Measurements from ENCODE around the gene GATA2.

The GATA2 gene

DNA sequence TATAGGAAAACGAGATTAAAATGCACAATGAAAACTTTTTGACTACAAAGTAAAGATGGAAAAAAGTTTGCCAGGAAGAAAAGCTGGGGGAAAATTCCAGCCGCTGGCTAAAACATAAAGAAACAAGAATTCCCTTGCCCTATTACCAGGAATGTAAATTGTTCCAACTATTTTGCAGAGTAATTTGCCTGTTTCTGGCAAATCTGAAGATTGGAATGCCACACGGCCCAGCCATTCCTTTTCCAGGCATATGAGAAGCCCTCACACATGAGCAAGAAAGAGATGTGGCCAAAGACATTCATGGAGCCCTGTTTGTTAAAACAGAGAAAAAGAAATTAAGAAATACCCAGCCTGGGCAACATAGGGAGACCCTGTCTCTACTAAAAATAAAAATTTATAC, 8.4 kb upstream of the GATA2 start:
- DNase-seq: no peak

DNA sequence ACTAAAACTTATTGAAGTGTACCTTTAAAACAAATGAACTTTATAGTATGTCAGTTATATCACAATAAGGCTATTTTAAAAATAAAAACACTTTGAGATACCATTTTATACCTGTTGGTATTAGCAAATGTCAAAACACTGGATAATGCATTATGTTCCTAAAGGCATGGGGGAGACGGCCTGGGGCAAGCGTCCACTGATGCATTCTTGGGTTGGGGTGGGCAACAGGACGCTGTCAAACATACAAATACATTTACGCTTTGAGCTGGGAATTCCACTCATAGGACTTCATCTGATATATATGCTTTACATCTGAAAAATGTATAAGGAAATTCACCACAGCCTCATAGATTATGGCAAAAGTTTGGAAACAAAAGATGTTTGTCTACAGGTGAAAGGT, 7.6 kb upstream of the GATA2 start:
- no peak for DNase-seq

DNA sequence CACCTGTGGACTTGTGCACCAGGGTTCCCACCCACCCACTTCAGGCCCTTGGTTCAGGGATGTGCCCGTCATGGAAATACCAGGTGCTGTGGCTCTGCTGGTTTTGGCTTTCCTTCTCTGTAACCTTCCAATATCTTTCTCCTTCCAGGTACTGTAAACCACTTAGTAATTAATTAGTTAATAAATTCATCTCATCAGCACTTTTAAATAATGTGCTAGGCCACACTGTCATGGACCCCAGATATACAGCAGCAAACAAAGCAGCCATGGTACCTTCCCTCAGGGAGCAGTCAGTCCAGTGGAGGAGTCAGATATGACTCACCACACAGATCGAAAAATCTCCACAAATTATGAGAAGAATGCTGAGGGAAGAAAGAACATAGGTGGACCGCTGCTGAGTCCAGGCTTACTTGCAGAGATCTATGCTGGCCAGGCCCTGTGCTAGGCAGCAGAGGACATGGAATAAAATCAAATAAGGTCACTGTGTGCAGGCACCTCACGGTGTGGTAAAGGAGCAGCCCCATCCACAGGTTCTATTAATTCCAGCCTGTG, 6.8 kb upstream of the GATA2 start:
- DNase-seq: no peak

DNA sequence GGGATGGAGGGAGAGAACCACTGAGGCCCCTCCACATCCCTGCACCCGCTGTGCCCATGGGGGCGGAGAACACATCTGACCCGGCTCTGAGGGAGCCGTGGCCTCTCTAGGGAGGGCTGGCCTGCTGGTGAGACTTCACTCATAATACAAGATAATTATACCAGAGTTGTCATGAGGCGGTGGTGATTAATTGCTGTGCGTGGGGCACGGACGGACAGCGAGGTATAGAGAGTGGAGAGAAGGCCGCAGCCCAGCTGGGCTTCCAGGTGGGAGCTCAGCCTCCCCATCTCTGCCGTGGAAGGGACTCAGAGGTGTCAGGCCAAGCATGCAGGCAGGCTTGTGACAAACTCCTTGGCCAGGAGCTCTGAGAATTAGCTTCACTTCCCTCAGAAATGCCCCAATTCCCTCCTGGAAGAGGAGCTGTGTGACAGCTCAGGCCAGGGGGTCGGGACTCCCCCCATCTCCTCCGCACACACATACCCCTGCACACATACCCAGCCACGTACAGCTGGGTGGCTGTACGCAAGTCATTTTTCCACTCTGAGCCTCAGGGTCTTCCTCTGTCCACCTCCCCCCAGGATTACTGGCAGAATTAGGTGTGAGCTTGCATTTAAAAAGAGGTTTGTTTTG, 6.0 kb upstream of the GATA2 start:
- no peak for DNase-seq

DNA sequence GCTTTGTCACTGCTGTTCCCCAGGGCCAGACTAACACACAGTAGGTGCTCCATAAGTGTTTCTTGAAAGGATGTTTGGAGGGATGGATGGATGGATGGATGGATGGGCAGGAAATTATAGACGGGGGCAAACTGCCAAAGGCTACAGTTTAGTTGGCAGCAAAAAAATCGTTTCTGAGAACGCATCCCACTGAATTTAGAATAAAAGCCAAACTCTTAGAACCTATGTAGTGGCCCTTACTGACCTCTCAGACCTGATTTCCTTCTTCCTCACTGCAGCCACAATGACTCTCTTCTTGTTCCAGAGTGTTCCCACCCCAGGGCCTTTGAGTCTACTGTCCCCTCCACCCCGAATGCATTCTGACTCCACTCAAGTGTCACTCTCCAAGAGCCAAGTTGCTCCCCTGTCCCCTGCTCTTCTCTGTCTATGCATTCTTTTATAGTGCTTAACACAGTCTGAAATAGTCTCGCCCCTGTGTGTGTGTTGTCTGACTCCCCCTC, 5.2 kb upstream of the GATA2 start:
- no peak for DNase-seq

DNA sequence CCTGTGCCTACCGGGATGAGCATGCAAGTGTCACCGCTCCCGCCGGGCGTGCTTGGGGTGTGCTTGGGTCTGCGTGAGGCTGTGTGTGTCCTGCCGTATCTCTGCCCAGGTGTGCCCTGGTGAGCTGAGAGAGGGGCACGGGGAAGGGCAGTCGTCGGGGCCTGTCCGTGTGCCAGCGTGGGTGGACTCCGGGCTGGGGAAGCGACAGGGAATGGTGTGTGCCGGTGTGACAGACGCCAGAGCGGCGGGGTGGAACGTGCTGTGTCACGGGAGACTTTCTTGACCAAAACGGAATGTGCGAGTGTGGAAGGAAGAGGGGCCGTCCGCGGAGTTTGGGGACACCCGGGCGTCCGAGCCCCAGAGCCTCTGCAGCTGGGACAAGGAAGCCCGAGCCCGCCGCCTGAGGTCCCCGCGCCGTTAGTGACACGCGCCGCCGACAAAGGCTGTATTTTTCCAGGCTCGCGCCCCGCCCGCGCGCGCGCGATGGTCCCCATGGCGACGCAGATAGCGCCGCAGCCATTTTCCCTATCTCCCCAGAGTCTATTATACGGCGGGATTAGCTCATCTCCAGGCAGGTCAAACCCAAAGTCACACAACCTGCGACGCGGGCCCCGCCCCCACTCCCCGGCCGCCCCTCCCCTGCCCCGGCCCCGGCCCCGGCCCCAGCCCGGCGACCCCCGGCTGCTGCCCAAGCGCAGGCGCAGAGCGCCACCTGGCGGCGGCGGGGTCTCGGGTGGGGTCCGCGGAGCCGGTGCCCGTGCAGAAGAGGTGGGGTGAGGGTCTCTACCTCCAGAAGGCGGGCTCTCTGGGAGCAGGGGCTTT, 4.5 kb upstream of the GATA2 start:
- DNase-seq: peak; percentile 67

DNA sequence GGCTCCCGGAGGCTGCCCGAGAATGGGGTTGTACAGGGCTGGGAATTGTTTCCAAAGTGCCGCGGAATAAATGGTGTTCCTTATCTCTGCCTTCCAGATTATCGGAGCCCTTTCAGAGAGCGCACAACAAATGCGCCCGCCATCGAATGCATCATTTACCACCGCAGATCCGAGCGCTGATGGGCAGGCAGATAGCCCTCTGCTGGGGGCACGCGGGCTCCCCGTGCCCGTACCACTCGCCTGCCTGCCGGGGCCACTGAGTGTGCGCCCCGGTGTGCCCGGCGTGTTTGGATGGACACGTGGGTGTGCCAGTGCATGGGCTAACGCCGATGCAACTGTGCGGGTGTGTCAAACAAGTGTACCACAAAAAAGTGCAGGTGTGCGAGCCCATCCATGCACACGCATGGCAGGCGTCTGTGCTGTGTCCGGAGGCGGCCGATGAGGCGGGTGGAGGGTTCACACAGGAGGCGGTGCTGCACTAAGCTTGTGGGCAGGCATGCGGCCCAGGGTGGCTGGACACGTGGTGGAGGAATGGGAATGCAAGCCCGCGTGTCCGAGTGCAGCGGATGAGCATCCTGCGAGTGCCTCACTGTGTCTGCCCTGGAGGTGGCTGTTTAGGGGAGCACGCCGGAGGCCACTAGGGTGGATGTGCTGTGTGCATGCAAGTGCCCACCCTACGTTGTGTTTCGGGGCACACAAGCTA, 3.8 kb upstream of the GATA2 start:
- no peak for DNase-seq

DNA sequence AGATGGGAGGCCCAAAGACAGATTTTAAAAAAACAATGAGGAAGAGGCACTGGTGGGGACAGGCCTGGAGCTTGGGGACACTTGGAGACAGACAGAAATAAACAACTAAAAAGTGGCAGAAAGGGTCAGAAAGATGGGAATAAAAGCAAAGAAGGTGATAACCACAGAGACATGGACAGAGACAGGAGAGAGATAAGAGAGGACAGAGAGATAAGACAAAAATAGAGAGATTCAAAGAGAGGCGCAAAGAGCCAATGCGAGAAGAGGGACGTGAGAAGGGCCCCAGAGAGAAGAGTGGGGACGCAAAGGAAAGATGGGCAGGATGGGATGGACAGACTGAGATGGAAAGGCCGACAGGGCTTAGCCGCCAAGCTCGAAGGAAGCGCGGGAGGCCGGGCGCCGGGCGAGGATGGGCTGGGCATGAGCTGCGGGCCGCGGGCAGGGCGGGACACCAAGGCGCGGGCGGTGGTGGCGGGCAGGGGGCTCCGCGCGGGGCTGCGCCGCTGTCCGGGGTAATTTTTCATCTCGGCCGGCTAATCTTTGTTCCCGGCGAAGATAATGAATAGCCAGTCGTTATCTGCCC, 3.1 kb upstream of the GATA2 start:
- DNase-seq: no peak

DNA sequence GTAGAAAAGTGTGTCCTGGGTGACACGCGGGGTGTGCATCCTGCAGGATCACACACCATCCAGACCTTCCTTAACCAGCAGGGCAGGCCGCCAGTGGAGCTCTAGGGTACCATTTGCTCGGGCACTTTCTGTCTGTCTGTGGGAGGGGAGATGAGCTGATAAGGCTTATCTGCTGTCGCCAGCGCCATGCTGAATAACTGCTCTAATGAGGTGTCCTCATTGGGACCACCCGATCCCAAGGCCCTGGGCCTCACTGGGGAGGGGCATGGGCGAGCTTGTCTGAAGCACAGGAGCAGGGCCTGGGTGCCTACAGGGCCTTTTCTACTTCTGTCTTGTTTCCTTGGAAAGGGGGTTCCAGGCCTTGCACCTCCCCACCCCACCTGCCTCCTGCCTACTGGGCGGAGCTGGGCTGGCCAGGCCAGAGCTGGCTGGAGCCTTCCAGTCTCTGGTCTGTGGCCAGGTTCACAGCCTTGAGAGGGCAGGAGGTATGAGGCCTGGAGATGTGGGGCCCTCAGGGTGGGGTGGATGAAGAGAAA, 2.5 kb upstream of the GATA2 start:
- DNase-seq: no peak

DNA sequence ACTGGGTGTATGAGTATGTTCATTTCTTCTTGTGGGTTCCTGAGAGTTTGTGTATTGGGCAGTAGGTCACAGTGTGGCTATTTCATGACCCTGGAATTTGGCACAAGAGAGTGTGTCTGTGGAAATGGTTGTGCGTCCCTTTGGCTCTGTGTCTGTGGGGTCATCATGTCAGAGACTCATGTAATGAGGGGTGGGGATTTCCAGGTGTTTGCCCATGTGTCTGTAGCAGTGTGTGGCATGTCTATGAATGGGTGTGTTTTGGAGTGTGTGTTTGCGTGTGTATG, 1.3 kb upstream of the GATA2 start:
- DNase-seq: no peak

DNA sequence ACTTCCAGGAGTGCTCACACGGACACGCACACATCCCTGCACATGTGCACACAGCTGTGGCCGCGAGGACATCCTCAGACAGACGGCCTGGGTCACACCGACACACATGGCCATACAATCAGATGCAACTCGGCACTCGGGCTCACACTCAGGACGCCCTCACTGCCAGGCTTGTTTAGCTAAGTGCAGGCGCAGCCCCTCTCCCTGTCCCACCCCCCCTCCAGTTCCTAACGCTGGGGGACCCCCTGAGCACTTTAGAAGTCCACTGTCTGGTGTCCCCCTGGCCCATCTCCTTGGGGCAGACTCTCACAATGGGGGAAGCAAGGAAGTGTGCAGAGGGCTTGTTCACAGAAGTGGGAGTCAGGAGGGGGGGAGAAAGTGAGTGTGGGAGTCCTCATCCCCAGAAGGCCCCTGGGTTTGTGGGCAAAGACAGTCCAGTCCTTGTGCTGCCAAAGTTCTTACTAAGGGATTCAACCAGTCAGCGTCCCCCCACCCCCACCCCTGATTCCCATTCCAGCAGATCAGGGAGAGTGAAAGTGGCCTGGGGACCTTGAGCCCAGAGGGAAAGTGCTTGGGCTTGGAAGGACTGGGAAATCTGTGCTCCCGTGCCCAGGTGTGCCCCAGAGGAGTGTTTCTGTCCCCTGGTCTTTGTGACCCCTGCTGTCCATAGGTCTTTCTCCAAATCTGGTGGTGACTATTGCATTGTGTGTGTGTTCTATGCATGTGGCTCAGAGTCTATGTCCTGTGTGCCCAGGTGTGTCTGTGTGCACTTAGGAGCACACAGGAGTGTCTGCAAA, 767 bp upstream of the GATA2 start:
- DNase-seq: no peak

DNA sequence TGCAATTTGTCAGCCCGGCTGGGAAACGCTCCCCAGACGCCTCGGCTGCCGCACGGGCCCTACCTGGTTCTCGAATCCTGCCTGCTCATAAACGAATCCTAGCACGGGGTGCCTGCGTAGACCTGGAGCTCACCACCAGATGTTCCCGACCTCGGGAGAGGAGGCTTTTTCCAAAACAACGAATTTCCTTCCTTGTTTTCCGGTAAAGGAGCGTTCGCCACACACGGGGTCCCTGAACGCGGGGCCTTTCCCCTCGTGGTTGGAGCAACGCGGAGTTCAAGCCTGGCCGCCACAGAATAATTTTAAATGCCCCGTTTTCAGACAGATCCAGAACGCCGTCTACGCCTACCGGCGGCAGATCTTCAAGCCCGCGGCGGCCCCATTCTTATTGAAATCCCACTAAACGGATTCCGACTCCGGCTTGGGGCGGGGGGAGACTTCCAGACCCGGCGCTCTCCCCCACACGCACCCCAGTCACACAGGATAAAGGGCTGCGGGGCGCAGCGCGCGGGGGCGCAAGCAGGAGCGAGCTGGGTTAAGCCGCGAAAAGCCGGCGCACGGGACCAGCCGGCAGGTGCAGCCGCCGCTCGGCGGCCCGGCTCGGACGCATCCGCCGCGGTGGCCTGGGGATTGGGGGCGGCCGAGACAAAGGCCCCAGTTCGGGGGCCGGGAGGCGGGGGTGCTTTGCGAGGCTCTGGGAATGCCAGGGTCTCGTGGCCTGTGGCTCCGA, 895 bp downstream of the GATA2 start:
- DNase-seq: no peak

DNA sequence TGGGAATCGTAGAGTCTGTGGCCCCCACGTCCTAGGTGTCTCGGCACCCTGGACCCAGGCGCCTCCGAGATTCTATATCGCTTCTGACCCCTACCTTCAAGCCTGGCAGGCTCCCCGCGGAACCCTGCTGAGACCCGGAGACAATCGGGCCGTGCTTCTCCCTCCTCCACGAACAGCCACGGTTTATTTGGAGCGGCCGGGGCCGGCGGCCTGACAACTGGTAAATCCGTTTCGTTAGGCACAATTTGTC, 1.4 kb downstream of the GATA2 start:
- no peak for DNase-seq

DNA sequence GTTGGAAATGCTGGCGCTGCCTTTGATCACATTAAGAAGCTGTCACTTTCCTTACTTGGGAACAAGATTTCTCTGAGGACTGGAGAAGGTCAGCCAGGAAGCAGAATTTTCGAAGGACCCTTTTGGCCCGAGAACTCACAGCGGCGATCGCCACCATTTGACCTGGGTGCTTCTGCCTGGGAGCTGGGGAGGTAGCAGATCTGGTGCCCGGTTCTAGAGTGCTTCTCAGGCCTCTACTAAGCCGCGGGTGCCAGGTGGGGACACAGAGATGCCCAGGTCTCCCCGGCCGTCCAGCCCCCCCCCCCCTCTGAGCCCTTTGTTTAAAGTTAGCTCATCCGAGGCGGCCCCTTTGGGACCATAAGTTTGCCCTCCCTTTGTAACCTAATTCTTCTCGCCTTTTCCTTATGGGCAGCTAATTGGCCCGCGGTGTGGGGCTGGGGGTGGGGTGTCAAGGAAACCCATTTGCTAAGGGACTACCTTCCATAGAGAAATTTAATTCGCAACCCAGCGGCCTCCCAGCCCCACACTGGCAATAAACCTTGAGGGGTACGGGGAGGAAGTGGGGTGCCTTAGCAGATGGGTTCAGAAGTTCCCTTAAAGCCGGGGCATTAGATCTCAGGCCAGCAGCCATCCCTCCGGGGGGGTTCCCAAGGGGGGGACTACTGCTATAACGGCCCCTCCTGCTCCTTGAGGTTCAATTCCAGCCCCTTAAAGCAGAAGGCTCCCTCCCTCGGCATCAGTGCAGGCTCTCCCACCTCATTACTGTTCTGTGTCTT, 1.9 kb downstream of the GATA2 start:
- no peak for DNase-seq

DNA sequence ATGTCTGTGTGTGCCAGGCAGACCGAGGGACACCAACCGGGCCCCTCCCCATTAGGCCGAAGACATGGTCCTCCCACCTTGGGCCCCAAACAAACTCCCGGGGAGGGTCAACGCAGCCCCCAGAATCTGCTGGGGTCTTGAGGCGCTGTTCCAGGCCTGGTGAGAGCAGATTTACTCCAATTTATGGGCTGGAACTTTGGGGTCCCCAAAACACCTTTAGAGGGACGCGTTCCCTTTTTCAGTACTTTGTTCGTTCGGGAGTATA, 2.4 kb downstream of the GATA2 start:
- DNase-seq: no peak

DNA sequence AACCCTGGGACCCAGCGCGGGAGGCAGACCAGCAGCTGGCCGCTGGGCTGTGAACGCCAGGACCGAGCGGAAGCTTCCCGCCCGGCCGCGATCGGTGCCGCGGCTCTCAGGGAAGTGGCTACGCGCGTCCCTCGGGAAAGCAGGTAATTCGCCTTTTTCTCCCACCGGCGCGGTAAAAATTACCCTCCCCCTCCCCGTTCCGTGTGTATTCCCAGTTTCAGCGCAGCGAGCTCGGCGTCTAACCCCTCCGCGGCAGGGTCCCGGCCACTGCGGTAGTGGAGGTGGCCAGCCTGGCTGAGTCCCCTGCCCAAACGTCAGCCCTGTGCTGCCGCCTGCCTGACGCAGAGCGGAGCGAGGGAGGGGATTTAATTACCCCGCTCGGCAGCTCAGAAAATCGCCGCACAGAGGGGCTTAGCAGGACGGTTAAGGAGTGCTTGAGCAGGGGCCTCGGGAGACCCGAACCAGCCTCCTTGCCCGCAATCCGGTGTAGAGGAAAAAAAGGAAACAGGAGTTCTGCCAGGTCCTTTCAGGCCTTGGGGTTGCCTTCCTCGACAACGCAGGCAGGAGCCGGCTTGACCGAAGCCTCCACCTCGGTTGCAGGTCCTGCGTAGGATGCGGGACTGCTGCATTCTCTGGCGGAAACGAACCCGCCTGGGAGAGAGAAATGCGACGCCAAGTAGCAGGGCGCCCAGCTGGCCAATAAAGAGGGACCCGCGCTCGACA, 2.9 kb downstream of the GATA2 start:
- DNase-seq: no peak

DNA sequence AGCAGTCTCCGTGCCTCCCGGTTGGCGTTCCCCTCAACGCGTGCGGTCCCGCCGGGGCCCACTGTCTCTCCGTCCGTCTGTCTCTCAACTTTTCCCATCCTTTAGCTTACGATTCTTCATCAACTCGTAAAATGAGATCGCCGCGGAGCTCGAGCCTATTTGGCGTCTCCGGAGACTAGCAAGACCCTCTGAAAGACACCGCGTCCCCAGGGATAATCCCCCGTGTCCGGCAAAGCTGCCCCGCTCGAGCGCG, 3.4 kb downstream of the GATA2 start:
- no peak for DNase-seq

DNA sequence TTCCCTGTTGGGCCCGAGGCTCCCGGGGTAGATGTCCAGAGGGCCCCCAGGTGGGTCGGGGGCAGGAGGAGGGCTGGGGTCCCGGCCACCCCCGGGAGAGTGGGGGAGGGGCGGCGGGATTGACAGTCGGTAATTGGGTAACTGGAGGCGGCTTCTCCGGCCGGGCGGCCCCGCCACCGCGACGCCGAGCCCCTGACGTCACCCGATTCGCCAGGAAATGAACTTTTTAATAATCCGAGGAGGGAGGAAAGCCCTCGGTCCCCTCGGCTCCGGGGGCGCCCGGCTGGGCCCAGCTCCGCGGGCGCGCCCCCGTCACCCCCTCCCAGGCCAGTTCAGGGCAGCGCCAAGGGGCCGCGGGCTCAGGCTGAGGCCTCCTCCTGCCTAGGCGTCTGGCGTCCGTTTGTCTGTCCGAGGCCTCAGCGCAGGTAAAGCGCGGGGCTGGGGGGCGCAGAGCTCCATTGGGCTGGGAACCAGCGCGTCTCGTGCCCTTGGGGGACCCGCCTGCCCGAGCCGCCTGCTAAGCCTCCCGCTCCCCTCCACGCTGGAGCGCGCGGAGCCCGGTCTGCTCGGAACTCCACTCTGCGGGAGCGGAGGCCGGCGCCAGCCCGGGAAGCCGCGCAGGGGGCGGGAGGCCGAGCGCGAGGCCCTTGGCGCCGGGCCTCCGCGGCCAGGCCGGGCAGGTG, 3.9 kb downstream of the GATA2 start:
- no peak for DNase-seq

DNA sequence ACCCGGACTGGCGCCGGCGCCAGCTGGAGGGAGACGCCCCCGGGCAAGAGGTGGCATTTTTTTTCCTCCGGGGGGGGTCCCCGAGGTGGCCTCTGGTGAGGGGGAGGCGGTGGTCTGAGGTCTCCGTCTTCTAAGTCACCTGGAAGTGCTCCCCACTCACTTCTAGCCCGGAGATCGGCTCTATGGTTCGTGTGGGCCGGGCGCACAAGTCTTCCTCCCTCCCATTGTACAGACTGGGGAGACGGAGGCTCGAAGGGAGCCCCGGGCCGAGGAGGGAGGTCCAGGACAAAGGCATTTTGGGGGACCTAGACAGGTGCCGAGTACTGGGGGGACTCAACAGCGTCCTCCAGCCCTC, 4.4 kb downstream of the GATA2 start:
- no peak for DNase-seq

DNA sequence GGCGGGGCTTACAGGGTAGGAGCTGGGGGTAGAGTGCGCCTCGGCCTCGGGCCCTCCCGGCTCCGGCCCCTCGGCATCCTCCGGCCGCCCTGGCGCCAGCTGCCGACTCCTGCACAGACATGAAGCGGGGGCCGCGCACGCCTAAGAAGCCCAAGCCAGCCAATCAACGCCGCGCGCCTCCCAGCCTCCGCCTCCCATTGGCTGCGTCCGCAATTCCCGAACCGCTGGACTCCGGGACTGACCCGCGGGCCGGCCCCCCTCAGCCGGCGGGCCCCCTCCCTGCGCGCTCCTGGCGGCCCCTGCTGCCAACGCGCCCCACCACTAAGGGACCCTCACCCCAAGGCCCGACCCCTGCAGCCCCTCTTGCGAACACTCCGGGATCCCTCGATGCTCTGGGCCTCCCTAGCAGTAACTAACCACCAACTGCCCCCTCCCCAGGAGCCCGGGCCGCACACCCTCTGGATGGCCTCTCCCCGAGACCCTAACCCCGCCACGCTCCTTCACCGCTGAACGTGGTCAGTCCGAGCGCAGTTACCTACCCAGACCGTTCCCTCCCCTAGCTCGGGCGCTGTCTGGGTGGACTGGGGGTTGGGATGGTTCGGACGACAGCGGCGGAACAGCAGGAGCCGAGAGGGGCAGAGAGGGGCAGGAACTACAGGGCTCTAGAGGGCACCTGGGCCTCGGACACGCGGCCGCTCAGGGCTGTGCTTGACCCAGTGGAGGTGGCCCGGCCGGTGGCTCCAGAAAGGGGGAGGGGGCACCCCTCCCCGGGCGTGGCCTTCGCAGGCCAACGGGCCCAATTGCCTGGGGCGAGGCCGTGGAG, 5.0 kb downstream of the GATA2 start:
- DNase-seq: peak; percentile 63
